ENCODE measurements around the gene PHB1. TPM values are rescaled to one million over a fixed set of nuclear protein-coding genes. Genes with fewer than 3 reads are reported as not detected.

PHB1 gene
- total and polyA plus RNA-seq, 3 experiments from 2014 or later, result 164 to 450 (median 440) TPM

- Mint-ChIP-seq H3K9me3 (no peaks in the 10 kb centered on the region), H3K27ac (peak overlapping the region in 1 of 8 donors; percentile 54), H3K4me1 (peaks cover 38 to 49% (median 42%) of the 10 kb centered on the region in 3 donors), H3K36me3 (peaks cover 21 to 92% (median 38%) of the 10 kb centered on the region in 3 donors), H3K27me3 (peaks cover 0 to 2% of the 10 kb centered on the region in 2 donors), H3K4me3 (no peak overlapping the region)
- H3K9me3 ChIP-seq (ENCODE audit: low read length), result no peaks in the 10 kb centered on the region
- no peak overlapping the region for H3K27ac ChIP-seq (ENCODE audit: low read depth, low read length)
- ChIA-PET CTCF (interaction anchor here (1.4 to 9.0 kb wide), 7 partner anchors 10 to 161 kb away, joined by 3 to 85 read pairs (median 7); partner anchors contain the start of gene NGFR), POLR2A (no interaction called here)
- no peak overlapping the region for H3K4me3 ChIP-seq (ENCODE audit: low read length)
- no peaks in the 10 kb centered on the region for H3K27me3 ChIP-seq (ENCODE audit: insufficient read depth, low read length, poor library complexity, severe bottlenecking)
- DNase-seq, result no peak
- H3K36me3 ChIP-seq (ENCODE audit: insufficient read depth, low read length), result peaks cover 63% of the 10 kb centered on the region
- H3K4me1 ChIP-seq (ENCODE audit: insufficient read depth, low read length), result peaks cover 33% of the 10 kb centered on the region
These were observed 7.6 kb downstream of the PHB1 start for GRCh38 chr17:49407086-49407485.

GRCh38 chr17:49406421-49407061, 8.1 kb downstream of the PHB1 start:
- Mint-ChIP-seq H3K36me3 (peaks cover 15 to 86% (median 34%) of the 10 kb centered on the region in 3 donors), H3K4me3 (no peak overlapping the region), H3K4me1 (peaks cover 38 to 46% (median 45%) of the 10 kb centered on the region in 3 donors), H3K27ac (peak overlapping the region in 3 of 8 donors; percentile 51 to 79 (median 66)), H3K27me3 (peaks cover 0 to 2% of the 10 kb centered on the region in 2 donors), H3K9me3 (no peaks in the 10 kb centered on the region)
- POLR2A ChIA-PET, result no interaction called here
- H3K4me3 ChIP-seq (ENCODE audit: low read length), result no peak overlapping the region
- H3K27ac ChIP-seq (ENCODE audit: low read depth, low read length), result no peak overlapping the region
- no peaks in the 10 kb centered on the region for H3K9me3 ChIP-seq (ENCODE audit: low read length)
- CTCF ChIA-PET, result interaction anchor here (1.0 to 9.0 kb wide), 5 partner anchors 12 to 161 kb away, joined by 3 to 85 read pairs (median 4); no protein-coding TSS in a partner anchor
- no peak for DNase-seq
- H3K36me3 ChIP-seq (ENCODE audit: insufficient read depth, low read length), result peaks cover 57% of the 10 kb centered on the region
- peaks cover 33% of the 10 kb centered on the region for H3K4me1 ChIP-seq (ENCODE audit: insufficient read depth, low read length)
- H3K27me3 ChIP-seq (ENCODE audit: insufficient read depth, low read length, poor library complexity, severe bottlenecking), result no peaks in the 10 kb centered on the region

- H3K4me1 ChIP-seq (ENCODE audit: insufficient read depth, low read length), result peaks cover 33% of the 10 kb centered on the region
- ChIA-PET CTCF (interaction anchor here (1.3 to 9.0 kb wide), 2 partner anchors 151 to 166 kb away, joined by 3 to 85 read pairs; no protein-coding TSS in a partner anchor), POLR2A (no interaction called here)
- no peaks in the 10 kb centered on the region for H3K27me3 ChIP-seq (ENCODE audit: insufficient read depth, low read length, poor library complexity, severe bottlenecking)
- peak overlapping the region in 2 of 7 donors; percentile 56 to 76 for H3K4me3 Mint-ChIP-seq
- H3K9me3 Mint-ChIP-seq, result no peaks in the 10 kb centered on the region
- H3K27me3 Mint-ChIP-seq, result peaks cover 0 to 4% of the 10 kb centered on the region in 2 donors
- peaks cover 14 to 73% (median 26%) of the 10 kb centered on the region in 3 donors for H3K36me3 Mint-ChIP-seq
- no peak for DNase-seq
- peaks cover 38 to 46% (median 42%) of the 10 kb centered on the region in 3 donors for H3K4me1 Mint-ChIP-seq
- peak overlapping the region in 7 of 8 donors; percentile 78 to 95 (median 86) for H3K27ac Mint-ChIP-seq
- H3K4me3 ChIP-seq (ENCODE audit: low read length), result no peak overlapping the region
- peaks cover 45% of the 10 kb centered on the region for H3K36me3 ChIP-seq (ENCODE audit: insufficient read depth, low read length)
- H3K9me3 ChIP-seq (ENCODE audit: low read length), result no peaks in the 10 kb centered on the region
- H3K27ac ChIP-seq (ENCODE audit: low read depth, low read length), result no peak overlapping the region
These were observed 9.8 kb downstream of the PHB1 start for GRCh38 chr17:49404906-49405305.

- peak in 4 of 5 donors; percentile 16 to 55 (median 40) for DNase-seq
- peak overlapping the region; percentile 78 to 95 (median 90) for H3K27ac Mint-ChIP-seq
- peaks cover 38 to 46% (median 42%) of the 10 kb centered on the region in 3 donors for H3K4me1 Mint-ChIP-seq
- peaks cover 33% of the 10 kb centered on the region for H3K4me1 ChIP-seq (ENCODE audit: insufficient read depth, low read length)
- POLR2A ChIA-PET, result no interaction called here
- peak overlapping the region; percentile 33 for H3K27ac ChIP-seq (ENCODE audit: low read depth, low read length)
- H3K9me3 Mint-ChIP-seq, result no peaks in the 10 kb centered on the region
- no peak overlapping the region for H3K4me3 ChIP-seq (ENCODE audit: low read length)
- peaks cover 14 to 68% (median 26%) of the 10 kb centered on the region in 3 donors for H3K36me3 Mint-ChIP-seq
- no peaks in the 10 kb centered on the region for H3K27me3 ChIP-seq (ENCODE audit: insufficient read depth, low read length, poor library complexity, severe bottlenecking)
- H3K27me3 Mint-ChIP-seq, result peaks cover 0 to 4% of the 10 kb centered on the region in 2 donors
- H3K36me3 ChIP-seq (ENCODE audit: insufficient read depth, low read length), result peaks cover 45% of the 10 kb centered on the region
- CTCF ChIA-PET, result interaction anchor here (1.3 to 9.0 kb wide), 2 partner anchors 152 to 166 kb away, joined by 3 to 85 read pairs; no protein-coding TSS in a partner anchor
- H3K9me3 ChIP-seq (ENCODE audit: low read length), result no peaks in the 10 kb centered on the region
- H3K4me3 Mint-ChIP-seq, result peak overlapping the region; percentile 43 to 83 (median 59)
These were observed 10.3 kb downstream of the PHB1 start for GRCh38 chr17:49404361-49404760.

- Histone ChIP-seq H3K4me1 (ENCODE audit: insufficient read depth, low read length) (peaks cover 33% of the 10 kb centered on the region), H3K27ac (ENCODE audit: low read depth, low read length) (peak overlapping the region; percentile 33), H3K9me3 (ENCODE audit: low read length) (no peaks in the 10 kb centered on the region), H3K4me3 (ENCODE audit: low read length) (no peak overlapping the region), H3K36me3 (ENCODE audit: insufficient read depth, low read length) (peaks cover 43% of the 10 kb centered on the region), H3K27me3 (ENCODE audit: insufficient read depth, low read length, poor library complexity, severe bottlenecking) (no peaks in the 10 kb centered on the region)
- H3K4me3 Mint-ChIP-seq, result peak overlapping the region; percentile 43 to 83 (median 59)
- peak in 1 of 5 donors; percentile 26 for DNase-seq
- H3K36me3 Mint-ChIP-seq, result peaks cover 14 to 61% (median 26%) of the 10 kb centered on the region in 3 donors
- ChIA-PET CTCF (interaction anchor here (9.0 kb wide), 1 partner anchor 153 kb away, joined by 85 read pairs; no protein-coding TSS in a partner anchor), POLR2A (no interaction called here)
- no peaks in the 10 kb centered on the region for H3K9me3 Mint-ChIP-seq
- peak overlapping the region; percentile 78 to 95 (median 90) for H3K27ac Mint-ChIP-seq
- H3K27me3 Mint-ChIP-seq, result peaks cover 0 to 4% of the 10 kb centered on the region in 2 donors
- peaks cover 36 to 46% (median 41%) of the 10 kb centered on the region in 3 donors for H3K4me1 Mint-ChIP-seq
These were observed 11.0 kb downstream of the PHB1 start for GRCh38 chr17:49403514-49404289.

- Histone ChIP-seq H3K27ac (ENCODE audit: low read depth, low read length) (no peak overlapping the region), H3K9me3 (ENCODE audit: low read length) (no peaks in the 10 kb centered on the region), H3K27me3 (ENCODE audit: insufficient read depth, low read length, poor library complexity, severe bottlenecking) (no peaks in the 10 kb centered on the region), H3K4me3 (ENCODE audit: low read length) (no peak overlapping the region), H3K36me3 (ENCODE audit: insufficient read depth, low read length) (peaks cover 33% of the 10 kb centered on the region), H3K4me1 (ENCODE audit: insufficient read depth, low read length) (peaks cover 24% of the 10 kb centered on the region)
- CTCF ChIA-PET, result no interaction called here
- peaks cover 26 to 36% (median 31%) of the 10 kb centered on the region in 3 donors for H3K4me1 Mint-ChIP-seq
- POLR2A ChIA-PET, result no interaction called here
- DNase-seq, result no peak
- peak overlapping the region in 1 of 7 donors; percentile 41 for H3K4me3 Mint-ChIP-seq
- peak overlapping the region in 6 of 8 donors; percentile 54 to 95 (median 82) for H3K27ac Mint-ChIP-seq
- peaks cover 0 to 4% of the 10 kb centered on the region in 2 donors for H3K27me3 Mint-ChIP-seq
- no peaks in the 10 kb centered on the region for H3K9me3 Mint-ChIP-seq
- peaks cover 14 to 51% (median 23%) of the 10 kb centered on the region in 3 donors for H3K36me3 Mint-ChIP-seq
These were observed 12.0 kb downstream of the PHB1 start for GRCh38 chr17:49402706-49403105.

- ChIA-PET POLR2A (no interaction called here), CTCF (no interaction called here)
- H3K27me3 ChIP-seq (ENCODE audit: insufficient read depth, low read length, poor library complexity, severe bottlenecking), result no peaks in the 10 kb centered on the region
- peak overlapping the region in 5 of 8 donors; percentile 54 to 91 (median 80) for H3K27ac Mint-ChIP-seq
- DNase-seq, result no peak
- no peak overlapping the region for H3K4me3 Mint-ChIP-seq
- no peaks in the 10 kb centered on the region for H3K9me3 ChIP-seq (ENCODE audit: low read length)
- H3K4me3 ChIP-seq (ENCODE audit: low read length), result no peak overlapping the region
- no peaks in the 10 kb centered on the region for H3K9me3 Mint-ChIP-seq
- peaks cover 29% of the 10 kb centered on the region for H3K36me3 ChIP-seq (ENCODE audit: insufficient read depth, low read length)
- H3K4me1 Mint-ChIP-seq, result peaks cover 24 to 33% (median 30%) of the 10 kb centered on the region in 3 donors
- H3K27ac ChIP-seq (ENCODE audit: low read depth, low read length), result no peak overlapping the region
- peaks cover 23% of the 10 kb centered on the region for H3K4me1 ChIP-seq (ENCODE audit: insufficient read depth, low read length)
- H3K36me3 Mint-ChIP-seq, result peaks cover 14 to 46% (median 21%) of the 10 kb centered on the region in 3 donors
- peaks cover 0 to 4% of the 10 kb centered on the region in 2 donors for H3K27me3 Mint-ChIP-seq
These were observed 12.6 kb downstream of the PHB1 start for GRCh38 chr17:49401971-49402611.
